IPS-NIHi7 (cell line): ENCODE results near the gene POLA2.
"Not testable (repeated sequence)": the region's sequence is repeated elsewhere in the genome, so short reads cannot be mapped to it uniquely, and the experiment has no call there.

Experiments
- DNase-seq: peaks from one replicate; pipeline ENCODE4 v3.0.0; 2012; ENCODE audit warnings: mixed read lengths; ENCODE audit errors: extremely low spot score

Gene POLA2

GRCh38 chr11:65242389-65242788 is 19.4 kb upstream of the POLA2 start:
- no peak for DNase-seq

DNA sequence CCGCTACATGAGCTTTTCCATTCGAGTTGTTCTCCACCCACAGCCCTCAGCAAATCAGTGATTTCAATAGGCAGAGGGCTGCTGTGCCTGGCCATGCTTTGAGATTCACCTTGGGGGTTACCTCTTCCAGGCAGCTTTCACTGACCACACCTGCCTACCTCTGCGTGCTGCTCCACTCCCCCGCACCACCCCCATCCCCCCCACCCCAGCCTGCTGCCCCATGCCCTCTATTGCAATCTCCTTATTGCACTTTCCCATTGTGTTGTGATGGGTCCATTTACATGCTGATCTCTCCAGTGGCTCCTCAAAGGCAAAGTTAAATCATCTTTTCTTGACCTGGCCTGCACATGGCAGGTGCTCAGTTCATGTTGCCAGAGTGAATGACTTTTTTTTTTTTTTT is 18.0 kb upstream of the POLA2 start:
- peak; percentile 47 for DNase-seq

DNA sequence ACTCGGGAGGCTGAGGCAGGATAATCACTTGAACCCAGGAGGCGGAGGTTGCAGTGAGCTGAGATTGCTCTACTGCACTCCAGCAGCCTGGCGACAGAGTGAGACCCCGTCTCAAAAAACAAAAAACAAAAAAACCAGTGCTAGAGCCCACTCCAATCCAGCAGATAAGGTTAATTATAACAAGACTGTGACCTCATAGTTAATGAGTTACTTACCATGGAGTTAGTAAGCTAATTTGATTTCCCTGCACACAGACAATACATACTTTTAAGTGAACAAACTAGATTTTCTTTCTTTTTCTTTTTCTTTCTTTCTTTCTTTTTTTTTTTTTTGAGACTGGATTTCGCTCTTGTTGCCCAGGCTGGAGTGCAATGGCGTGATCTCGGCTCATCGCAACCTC is 16.7 kb upstream of the POLA2 start:
- DNase-seq: not testable (repeated sequence)

GRCh38 chr11:65246506-65246905 is 15.3 kb upstream of the POLA2 start:
- no peak for DNase-seq

DNA sequence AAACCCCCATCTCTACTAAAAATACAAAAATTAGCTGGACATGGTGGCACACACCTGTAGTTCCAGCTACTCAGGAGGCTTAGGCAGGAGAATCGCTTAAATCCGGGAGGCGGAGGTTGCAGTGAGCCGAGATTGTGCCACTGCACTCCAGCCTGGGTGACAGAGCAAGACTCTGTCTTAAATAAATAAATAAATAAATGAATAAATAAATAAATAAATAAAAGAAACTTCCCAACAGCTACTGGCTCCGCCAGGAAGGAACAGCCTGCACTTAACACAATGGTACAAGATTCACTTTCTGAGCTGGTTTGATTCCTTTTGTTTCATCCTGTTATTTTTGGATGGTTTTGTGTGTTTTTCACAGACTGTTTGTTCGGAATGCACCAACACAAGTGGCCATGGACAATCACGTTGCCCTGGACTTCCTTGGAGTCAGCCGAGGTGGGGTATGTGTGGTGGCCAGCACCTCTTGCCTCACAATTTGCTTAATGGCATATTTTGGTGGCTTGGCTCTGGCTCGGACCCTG is 13.5 kb upstream of the POLA2 start:
- not testable (repeated sequence) for DNase-seq

DNA sequence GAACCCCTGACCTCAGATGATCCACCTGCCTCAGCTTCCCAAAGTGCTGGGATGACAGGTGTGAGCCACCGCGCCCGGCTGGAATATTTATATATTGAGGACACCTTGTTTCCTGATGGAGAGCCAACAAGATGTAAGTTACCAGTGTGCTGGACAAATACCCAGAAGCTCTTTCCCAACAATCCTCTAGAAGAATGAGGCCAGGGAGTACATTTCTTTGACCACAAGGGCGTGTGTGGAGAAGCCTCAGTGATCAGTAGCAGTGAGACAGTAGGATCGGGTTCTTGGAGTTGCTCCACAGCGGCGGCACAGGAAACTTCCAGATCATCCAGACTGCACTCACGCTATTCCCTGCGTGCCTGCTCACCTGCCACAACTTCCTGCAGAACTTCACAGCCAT is 10.3 kb upstream of the POLA2 start:
- no peak for DNase-seq

DNA sequence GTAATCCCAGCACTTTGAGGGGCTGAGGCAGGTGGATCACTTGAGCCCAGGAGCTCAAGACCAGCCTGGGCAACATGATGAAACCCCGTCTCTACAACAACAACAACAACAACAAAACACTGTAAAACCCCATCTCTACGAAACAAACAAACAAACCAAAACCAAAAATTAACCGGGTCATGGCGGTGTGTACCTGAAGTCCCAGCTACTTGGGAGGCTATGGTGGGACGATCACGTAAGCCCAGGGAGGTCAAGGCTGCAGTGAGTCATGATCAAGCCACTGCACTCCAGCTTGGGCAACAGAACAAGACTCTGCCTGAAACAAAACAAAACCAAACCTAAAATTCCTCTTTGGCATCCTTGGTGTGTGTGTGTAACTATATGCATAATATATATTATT is 7.0 kb upstream of the POLA2 start:
- DNase-seq: no peak

- DNase-seq: no peak
Measured at GRCh38 chr11:65258988-65259387, 2.8 kb upstream of the POLA2 start.

GRCh38 chr11:65260302-65260701 is 1.5 kb upstream of the POLA2 start:
- DNase-seq: no peak

DNA sequence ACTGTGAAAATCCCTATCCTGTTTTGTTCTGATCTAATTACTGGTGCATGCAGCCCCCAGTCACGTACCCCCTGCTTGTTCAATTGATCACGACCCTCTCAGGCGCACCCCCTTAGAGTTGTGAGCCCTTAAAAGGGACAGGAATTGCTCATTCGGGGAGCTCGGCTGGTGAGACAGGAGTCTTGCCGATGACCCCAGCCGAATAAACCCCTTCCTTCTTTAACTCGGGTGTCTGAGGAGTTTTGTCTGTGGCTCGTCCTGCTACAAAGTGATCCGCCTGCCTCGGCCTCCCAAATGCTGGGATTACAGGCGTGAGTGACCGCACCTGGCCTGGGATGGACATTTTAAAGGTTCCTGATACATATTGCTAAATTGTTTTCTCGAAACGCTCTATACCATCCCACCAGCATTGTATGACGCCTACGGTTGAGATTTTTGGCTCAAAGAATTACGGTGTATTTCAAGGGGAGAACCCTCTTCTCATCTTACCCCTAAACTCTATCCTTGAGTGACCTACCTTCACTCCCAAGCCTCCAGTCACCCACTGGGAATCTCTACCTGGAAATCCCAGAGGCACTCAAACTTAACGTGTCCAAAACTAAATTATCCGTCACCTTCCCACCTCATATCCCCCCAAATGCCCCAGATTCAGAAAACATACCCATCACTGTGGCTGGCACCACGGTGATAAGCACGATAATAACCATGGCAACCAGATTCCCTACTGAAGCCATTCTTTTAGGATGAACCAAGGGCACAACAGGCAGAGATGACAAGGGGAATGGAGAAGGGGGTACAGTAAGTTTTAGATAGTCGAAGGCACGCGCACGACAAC is 789 bp upstream of the POLA2 start:
- no peak for DNase-seq

GRCh38 chr11:65262381-65262680 is 569 bp downstream of the POLA2 start:
- DNase-seq: no peak

DNA sequence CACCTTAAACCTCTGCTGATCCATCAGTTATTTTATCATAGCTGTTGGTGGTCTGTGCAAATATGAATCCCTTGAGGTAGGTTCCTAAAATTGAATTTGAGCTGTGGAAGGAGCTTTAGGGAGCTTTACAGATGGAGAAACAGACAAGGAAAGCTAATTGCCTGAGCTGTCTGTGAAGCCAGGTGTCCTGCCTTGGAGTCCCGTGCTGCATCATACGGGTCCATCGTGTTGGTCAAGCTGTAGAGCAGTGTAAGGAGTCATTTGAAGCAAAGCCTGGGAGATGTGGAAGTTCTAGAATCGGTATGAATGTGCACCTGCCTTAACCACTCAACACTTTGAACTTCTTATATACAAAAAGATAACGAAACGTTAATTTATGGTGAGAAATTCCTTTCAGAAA is 1.0 kb downstream of the POLA2 start:
- no peak for DNase-seq

DNA sequence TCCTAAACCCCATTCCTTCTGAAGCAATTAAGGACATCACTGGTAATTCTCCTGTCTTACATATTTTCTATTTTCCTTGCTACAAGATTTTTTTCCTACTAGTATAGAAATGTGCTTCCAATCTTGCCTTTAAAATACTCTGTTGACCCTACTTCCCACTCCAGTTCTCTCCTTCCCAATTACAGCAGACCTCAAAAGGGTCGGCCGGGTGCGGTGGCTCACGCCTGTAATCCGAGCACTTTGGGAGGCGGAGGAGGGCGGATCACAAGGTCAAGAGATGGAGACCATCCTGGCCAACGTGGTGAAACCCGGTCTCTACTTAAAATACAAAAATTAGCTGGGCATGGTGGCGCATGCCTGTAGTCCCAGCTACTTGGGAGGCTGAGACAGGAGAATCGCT is 3.0 kb downstream of the POLA2 start:
- DNase-seq: not testable (repeated sequence)

GRCh38 chr11:65266210-65266609 is 4.4 kb downstream of the POLA2 start:
- DNase-seq: peak; percentile 41

DNA sequence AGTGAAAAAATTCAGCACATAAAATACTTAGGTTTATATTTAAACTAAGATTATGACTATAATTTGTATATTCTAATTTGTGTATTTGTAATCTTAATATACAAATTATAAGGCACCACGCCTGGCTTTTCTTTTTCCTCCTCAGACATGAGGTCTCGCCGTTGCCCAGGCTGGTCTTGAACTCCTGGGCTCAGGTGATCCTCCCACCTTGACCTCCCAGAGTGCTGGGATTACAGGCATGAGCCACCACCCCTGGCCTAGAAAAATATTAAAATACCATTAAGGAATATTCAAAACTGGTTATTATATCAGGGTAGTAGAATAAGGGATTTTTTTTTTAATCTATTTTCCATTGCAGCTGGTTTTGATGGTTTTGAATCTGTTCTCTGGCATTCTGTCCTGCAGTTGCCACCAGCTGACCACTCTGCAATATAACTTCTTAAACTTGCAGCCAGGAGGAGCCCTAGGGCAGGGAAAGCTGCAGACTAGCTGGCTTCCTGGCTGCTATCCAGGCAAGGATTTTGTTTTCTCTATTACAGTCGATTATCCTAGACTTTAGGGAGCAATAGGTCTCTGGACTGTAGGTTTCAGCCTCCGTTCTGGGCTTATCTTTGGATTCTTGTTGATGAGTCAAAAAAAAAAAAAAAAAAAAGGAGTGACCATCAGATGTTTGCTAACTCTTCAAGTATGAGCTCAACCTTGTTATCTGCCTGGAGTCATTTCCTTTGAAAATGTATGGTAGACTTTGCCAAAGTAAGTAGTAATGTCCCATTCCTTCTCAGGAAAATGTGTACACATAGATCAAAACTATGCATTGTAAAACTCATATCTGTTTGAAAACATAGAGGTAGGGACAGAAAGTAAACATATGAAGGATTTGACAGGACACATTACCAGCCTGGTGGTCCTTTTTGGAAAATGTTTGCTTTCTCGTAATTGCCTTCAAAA is 13.2 kb downstream of the POLA2 start:
- peak; percentile 83 for DNase-seq

GRCh38 chr11:65275906-65276305 is 14.1 kb downstream of the POLA2 start:
- no peak for DNase-seq

DNA sequence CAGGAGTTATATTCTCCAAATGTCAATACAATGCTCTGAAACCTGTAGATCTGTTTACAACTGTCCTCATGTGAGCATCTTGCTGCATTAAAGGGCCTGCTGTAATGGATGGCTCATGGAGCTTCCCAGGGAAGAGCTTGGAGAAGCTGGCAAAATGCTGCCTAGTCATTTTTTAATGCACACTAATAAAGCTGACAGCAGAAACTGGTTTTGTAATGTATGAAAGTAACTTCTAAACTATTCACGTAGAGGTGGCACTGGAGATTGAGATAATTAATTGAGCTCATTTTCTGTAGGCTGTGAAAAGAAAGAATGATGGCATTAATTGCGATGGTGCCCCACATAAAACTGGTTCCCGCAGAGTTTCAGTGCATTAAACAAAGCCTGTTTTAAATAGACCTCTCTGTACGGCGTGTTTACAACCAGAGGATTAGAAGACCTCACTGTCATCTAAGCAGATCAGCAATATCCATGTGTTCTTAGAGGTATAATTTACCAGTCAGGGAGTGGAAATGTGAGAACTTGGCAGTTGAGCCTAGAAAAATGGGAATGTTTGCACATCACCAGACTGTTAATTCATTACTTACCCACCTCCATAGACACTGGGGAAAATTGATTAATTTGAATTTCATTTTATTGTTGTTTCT is 16.0 kb downstream of the POLA2 start:
- no peak for DNase-seq

- no peak for DNase-seq
Measured at GRCh38 chr11:65278356-65278755, 16.6 kb downstream of the POLA2 start.

DNA sequence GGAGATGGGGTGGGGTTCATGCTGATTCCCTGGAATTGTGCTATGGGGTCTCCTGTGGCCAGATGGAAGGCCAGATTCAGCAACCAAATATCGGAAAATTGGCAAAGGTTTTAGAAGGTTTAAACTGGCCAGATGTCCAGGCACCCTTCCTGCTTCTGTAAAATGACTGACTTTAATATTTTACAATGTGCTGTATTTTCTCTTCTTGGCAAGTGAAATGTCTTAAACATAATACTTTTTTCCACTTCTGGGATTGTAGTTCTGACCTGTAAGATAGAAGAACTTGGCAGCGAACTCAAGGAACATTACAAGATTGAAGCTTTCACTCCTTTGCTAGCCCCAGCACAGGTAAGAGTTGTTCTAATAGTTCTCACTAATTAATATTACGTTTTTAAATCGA is 17.5 kb downstream of the POLA2 start:
- no peak for DNase-seq

DNA sequence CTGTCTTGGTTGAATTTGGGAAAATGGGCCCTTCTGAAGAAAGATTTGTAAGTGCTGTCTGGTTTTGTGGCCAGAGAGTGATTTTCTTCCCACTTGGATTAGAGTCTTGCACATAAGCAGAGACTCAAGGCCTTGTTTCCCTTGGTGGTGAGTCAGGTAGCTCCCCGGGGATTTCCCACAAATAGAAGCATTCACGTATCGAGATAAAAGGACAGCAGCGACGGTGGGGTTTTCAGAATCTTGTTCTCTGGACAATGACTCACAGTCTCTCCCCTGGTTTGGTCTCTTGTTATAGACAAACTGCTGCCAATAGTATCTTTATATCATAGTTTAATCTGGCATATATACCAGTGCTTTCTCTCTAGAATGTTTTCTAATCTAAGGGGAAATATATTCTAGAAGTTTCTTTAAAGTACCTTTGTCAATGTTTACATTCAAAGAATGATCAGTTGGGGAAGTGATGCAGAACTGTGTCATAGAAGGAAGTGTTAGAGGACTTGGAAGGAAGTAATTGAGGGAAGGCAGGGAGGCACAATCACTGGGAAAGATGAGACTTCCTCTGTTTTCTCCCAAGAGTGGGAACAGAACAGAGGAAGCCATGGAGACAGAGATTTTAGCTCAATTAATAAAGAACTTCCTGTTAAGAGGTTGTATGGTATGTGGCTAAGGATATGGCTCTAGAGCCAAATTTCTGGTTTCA is 18.1 kb downstream of the POLA2 start:
- DNase-seq: no peak

DNA sequence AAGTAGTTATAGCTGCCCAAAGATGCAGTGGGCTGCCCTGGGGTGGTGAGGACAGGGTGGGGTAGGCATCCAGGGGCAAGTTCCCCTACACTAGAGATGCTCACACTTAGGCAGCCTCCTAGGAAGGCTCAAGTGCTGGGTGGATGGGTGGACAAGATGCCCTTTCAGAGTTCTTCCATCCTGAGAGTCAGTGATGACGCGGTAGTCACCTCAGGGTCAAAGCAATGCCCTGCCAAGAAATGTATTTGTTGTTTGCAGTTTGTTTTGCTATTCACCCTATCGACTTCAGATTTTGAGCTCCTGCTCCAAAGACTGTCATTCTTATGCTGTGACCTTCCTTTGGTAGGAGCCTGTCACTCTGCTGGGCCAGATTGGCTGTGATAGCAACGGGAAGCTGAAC is 18.9 kb downstream of the POLA2 start:
- no peak for DNase-seq

GRCh38 chr11:65286686-65287085 is 24.9 kb downstream of the POLA2 start:
- no peak for DNase-seq
